K562 (cell line): ENCODE data around the gene GALNT18. TPM values are rescaled to one million over a fixed set of nuclear protein-coding genes. Genes with fewer than 3 reads are reported as not detected.

ENCODE experiments used
- ATAC-seq: fragments of 200-7000 bp; cut with Tn5 transposase; 3 replicates; pipeline ENCODE4 v1.9.1; 2020; ENCODE audit warnings: moderate library complexity
- BruUV-seq: library from RNA; stranded (reverse); fragments of 400-500 nt; replicated peaks from 2 replicates; lab custom pipeline; 2021; lab: Mats Ljungman, UMichigan
- CTCF ChIA-PET: fragments of 300-600 bp; formaldehyde crosslinking; extraction: SDS; loops from one replicate; lab custom pipeline; 2021; ENCODE audit warnings: low intra/inter-chr PET ratio; lab: Yijun Ruan, JAX
- POLR2A ChIA-PET: fragments of 300-600, 350-650 bp; sonication (Branson Sonifier 250); formaldehyde crosslinking; extraction: SDS; loops from one replicate; lab custom pipeline; 2021; ENCODE audit warnings: antibody characterized with exemption, inconsistent platforms; lab: Yijun Ruan, JAX
- DNase-seq, 4 experiments: peaks; one replicate each; pipeline versions ENCODE4 v3.0.0 to v3.0.0-alpha.2; 2011 to 2018; ENCODE audit warnings: low spot score in 3 of 4, mixed read lengths in 3 of 4; ENCODE audit errors: extremely low read depth in 1 of 4
- FAIRE-seq: peaks from 2 replicates; lab custom pipeline; 2011; peaks lifted over from hg19 to GRCh38; lab: Jason Lieb, UNC
- H2AFZ ChIP-seq: 2 replicates; pipeline ENCODE4 v1.6.0; 2011; ENCODE audit warnings: low read depth, low read length, control low read depth, inconsistent platforms
- H3K27ac ChIP-seq: fragments of 200-600 bp; 3 replicates; pipeline ENCODE4 v1.8.0; 2011; ENCODE audit warnings: low read depth, mild to moderate bottlenecking, control low read depth, inconsistent platforms, low read length, moderate library complexity, mixed read lengths; ENCODE audit errors: extremely low read depth
- H3K27me3 ChIP-seq, 2 experiments: fragments of 300-600 bp in 1 of 2; 2 replicates in 1 of 2; 3 replicates in 1 of 2; pipeline versions ENCODE4 v1.6.0 to v1.8.0; 2011; ENCODE audit warnings: inconsistent platforms in 2 of 2, low read length in 2 of 2, mild to moderate bottlenecking in 1 of 2, mixed read lengths in 1 of 2, moderate library complexity in 1 of 2; ENCODE audit not compliant: control insufficient read depth in 2 of 2, insufficient read depth in 2 of 2
- H3K36me3 ChIP-seq: fragments of 300-600 bp; 3 replicates; pipeline ENCODE4 v1.8.0; 2011; ENCODE audit warnings: mild to moderate bottlenecking, low read length, inconsistent platforms; ENCODE audit not compliant: control insufficient read depth, insufficient read depth
- H3K4me1 ChIP-seq, 2 experiments: fragments of 200-600 bp in 1 of 2; replicated peaks in 1 of 2; 2 replicates in 1 of 2; 3 replicates in 1 of 2; pipeline versions ENCODE4 v1.5.1 to v1.8.0; 2011; ENCODE audit warnings: inconsistent platforms in 2 of 2, low read length in 2 of 2, mild to moderate bottlenecking in 1 of 2, mixed read lengths in 1 of 2, moderate library complexity in 1 of 2; ENCODE audit not compliant: control insufficient read depth in 2 of 2, insufficient read depth in 2 of 2
- H3K4me2 ChIP-seq: 2 replicates; pipeline ENCODE4 v1.6.1; 2011; ENCODE audit warnings: low read length, control low read depth, inconsistent platforms, mixed read lengths; ENCODE audit not compliant: insufficient read depth
- H3K4me3 ChIP-seq: fragments of 200-600 bp; sonication (generic), shearing (Covaris generic); 2 replicates; pipeline ENCODE4 v1.5.1; 2016; ENCODE audit warnings: control low read depth, inconsistent platforms
- H3K79me2 ChIP-seq: fragments of 200-600 bp; 3 replicates; pipeline ENCODE4 v1.8.0; 2011; ENCODE audit warnings: low read length, inconsistent platforms; ENCODE audit not compliant: control insufficient read depth, insufficient read depth
- H3K9ac ChIP-seq, 2 experiments: 2 replicates each; pipeline versions ENCODE4 v1.6.0 to v1.6.1; 2011; ENCODE audit warnings: low read depth in 2 of 2, low read length in 2 of 2, control low read depth in 1 of 2, inconsistent platforms in 1 of 2, mild to moderate bottlenecking in 1 of 2, mixed read lengths in 1 of 2; ENCODE audit not compliant: insufficient read depth in 1 of 2
- H3K9me1 ChIP-seq: one replicate; pipeline ENCODE4 v1.6.0; 2011; ENCODE audit warnings: inconsistent platforms, mild to moderate bottlenecking, low read length, moderate library complexity; ENCODE audit not compliant: control insufficient read depth, insufficient read depth
- H3K9me3 ChIP-seq: replicated peaks from 2 replicates; pipeline ENCODE4 v1.5.1; 2011; ENCODE audit warnings: low read depth, low read length, inconsistent platforms; ENCODE audit not compliant: control insufficient read depth, insufficient read depth
- H4K20me1 ChIP-seq: replicated peaks from 2 replicates; pipeline ENCODE4 v1.6.1; 2011; ENCODE audit warnings: low read length, inconsistent platforms, mixed read lengths; ENCODE audit not compliant: control insufficient read depth, insufficient read depth
- HMG20B ChIP-seq: fragments of 250-450 bp; sonication (Bioruptor Pico); IDR thresholded peaks from 2 replicates; pipeline ENCODE4 v1.5.0; 2021; ENCODE audit warnings: mild to moderate bottlenecking
- HMGN3 ChIP-seq: IDR thresholded peaks from 2 replicates; pipeline ENCODE4 v1.6.1; 2011; ENCODE audit warnings: borderline replicate concordance, low read depth, mild to moderate bottlenecking, mixed read lengths, low read length; ENCODE audit not compliant: insufficient read length; ENCODE audit errors: extremely low read depth
- MXI1 ChIP-seq: IDR thresholded peaks from 2 replicates; pipeline ENCODE4 v1.6.1; 2011; ENCODE audit warnings: low read depth, mild to moderate bottlenecking, improper control_type of control experiment, low read length
- NFXL1 ChIP-seq: fragments of 450-650 bp; formaldehyde crosslinking; IDR thresholded peaks from 2 replicates; pipeline ENCODE4 v1.4.0; 2021; ENCODE audit warnings: mild to moderate bottlenecking
- POLR2AphosphoS2 ChIP-seq: IDR thresholded peaks from 2 replicates; pipeline ENCODE4 v1.6.1; 2012; ENCODE audit warnings: low read length, improper control_type of control experiment
- SMARCB1 ChIP-seq: IDR thresholded peaks from 2 replicates; pipeline ENCODE4 v1.6.1; 2011; ENCODE audit warnings: improper control_type of control experiment, low read depth; ENCODE audit not compliant: insufficient read length
- ZNF224 ChIP-seq: sonication (generic); formaldehyde crosslinking; IDR thresholded peaks from 2 replicates; pipeline ENCODE4 v1.8.0; 2022; ENCODE audit warnings: mild to moderate bottlenecking, missing genetic modification reagents
- ZZZ3 ChIP-seq: fragments of 450-650 bp; IDR thresholded peaks from 2 replicates; pipeline ENCODE4 v1.6.1; 2016; ENCODE audit warnings: antibody characterized with exemption, mild to moderate bottlenecking, moderate library complexity
- WGBS: fragments of 100-300 bp; shearing (Covaris generic); methylation state at CpG from one replicate; pipeline ENCODE4 v1.1.6; 2016; ENCODE audit warnings: low coverage, mixed read lengths; ENCODE audit not compliant: insufficient coverage; ENCODE audit errors: missing lambda C conversion rate; 5-methylcytosine and 5-hydroxymethylcytosine counted together
- in situ Hi-C: fragments of 300-500 bp; cut with MboI; formaldehyde crosslinking; loops from 4 replicates; pipeline ENCODE4 v1.15.0; 2018; ENCODE audit warnings: inconsistent platforms, mixed read lengths
- intact Hi-C: fragments of 100-400 bp; cut with micrococcal nuclease; formaldehyde crosslinking; loops from 2 replicates; pipeline ENCODE4 v1.14.2; 2022
- polyA plus RNA-seq, 8 experiments: library from polyadenylated mRNA; depleted of rRNA in 4 of 8; stranded (reverse) in 5 of 8; unstranded in 3 of 8; fragments of >200 nt; fragmentation: Nextera tagmentation in 2 of 8; fragmentation: Illumina TruSeq in 1 of 8; extraction: Ambion mirVana in 2 of 8; extraction: Trizol in 1 of 8; gene quantifications; 2 replicates each; pipeline versions ENCODE4 v1.2.1 to v1.2.3, GENCODE V29; 2011 to 2014; ENCODE audit warnings: inconsistent platforms in 1 of 8, missing spikeins in 1 of 8
- total RNA-seq, 7 experiments: library from RNA; depleted of rRNA in 6 of 7; stranded (reverse); fragments of >200 nt in 6 of 7; fragmentation: Illumina TruSeq in 2 of 7; extraction: Trizol in 2 of 7; gene quantifications; 2 replicates each; pipeline versions ENCODE4 v1.2.1 to v1.2.3, GENCODE V29; 2011 to 2021; ENCODE audit warnings: low replicate concordance in 1 of 7

GALNT18 gene
- total and polyA plus RNA-seq, 9 of the 15 experiments (the other 6 are each of a cell fraction or from before 2014, with no cell fraction given), result not detected

DNA sequence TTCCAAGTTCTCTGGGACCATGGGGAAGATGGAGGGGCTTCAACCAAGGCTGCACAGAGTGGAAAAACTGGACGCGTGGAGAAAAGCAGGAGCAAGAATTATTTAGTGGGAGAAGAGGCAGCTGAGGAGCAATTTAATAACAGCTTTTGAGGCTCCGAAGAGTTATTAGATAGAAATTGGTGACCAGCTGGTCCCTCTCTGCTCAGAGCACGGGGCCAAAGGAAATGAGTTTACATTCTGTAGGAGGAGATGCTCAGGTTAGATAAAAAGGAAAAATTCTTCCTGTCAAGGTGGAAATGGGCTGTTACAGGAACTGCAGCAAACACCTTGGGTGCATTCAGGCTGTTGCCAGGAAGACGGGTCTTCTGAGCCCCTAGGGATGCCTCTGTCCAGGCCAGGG, 47.0 kb upstream of the GALNT18 start:
- H3K4me3 ChIP-seq, result no peak overlapping the region
- CTCF ChIA-PET, result no interaction called here
- no peaks in the 10 kb centered on the region for H3K9me1 ChIP-seq
- intact Hi-C loops (no loop called here), in situ Hi-C loops (no loop called here)
- ATAC-seq (no peak), DNase-seq (no peak), FAIRE-seq (no peak)
- no peak for TF ChIP-seq MXI1
- TF ChIP-seq HMGN3, result no peak
- no peak for TF ChIP-seq ZNF224 (CRISPR knock-in tag)
- no peak for TF ChIP-seq ZZZ3
- no peak for TF ChIP-seq SMARCB1
- no peak for TF ChIP-seq NFXL1 (CRISPR knock-in tag)
- no peak for TF ChIP-seq POLR2AphosphoS2
- TF ChIP-seq HMG20B (CRISPR knock-in tag), result no peak
- H3K4me1 ChIP-seq, result no peaks in the 10 kb centered on the region
- no peak overlapping the region for H3K27ac ChIP-seq
- no TSS peak for BruUV-seq
- no peak overlapping the region for H3K9ac ChIP-seq
- no peaks in the 10 kb centered on the region for H3K79me2 ChIP-seq
- POLR2A ChIA-PET, result interaction anchor here (0.6 kb wide), 1 partner anchor 117 kb away, joined by 4 read pairs; no protein-coding TSS in a partner anchor
- no peak overlapping the region for H2AFZ ChIP-seq
- no peaks in the 10 kb centered on the region for H3K36me3 ChIP-seq
- no peaks in the 10 kb centered on the region for H3K9me3 ChIP-seq
- peaks cover 14% of the 10 kb centered on the region for H4K20me1 ChIP-seq
- peaks cover 0 to 23% of the 10 kb centered on the region in 2 experiments; a peak in 3 of 5 replicates for H3K27me3 ChIP-seq
- no peak overlapping the region for H3K4me2 ChIP-seq
- 9% methylated on average over 5 of the region's 5 CpGs for WGBS
